H9 (cell line): ENCODE results near the gene SPATA19. TPM values are rescaled to one million over a fixed set of nuclear protein-coding genes. Genes with fewer than 3 reads are reported as not detected.
"Not testable (repeated sequence)": the region's sequence is repeated elsewhere in the genome, so short reads cannot be mapped to it uniquely, and the experiment has no call there.

Experiments used
- DNase-seq: peaks from one replicate; pipeline ENCODE4 v3.0.0-alpha.2; 2017
- H2AFZ ChIP-seq: one replicate; pipeline ENCODE4 v1.6.1; 2013; ENCODE audit warnings: mild to moderate bottlenecking, low read length, control low read depth, moderate library complexity
- H2AK5ac ChIP-seq: 2 replicates; pipeline ENCODE4 v1.6.1; 2013; ENCODE audit warnings: low read length, control low read depth, mixed read lengths; ENCODE audit not compliant: insufficient read length
- H2BK120ac ChIP-seq: one replicate; pipeline ENCODE4 v1.6.1; 2013; ENCODE audit warnings: low read depth, mild to moderate bottlenecking, low read length, control low read depth, inconsistent platforms; ENCODE audit not compliant: poor library complexity, severe bottlenecking
- H2BK12ac ChIP-seq: 2 replicates; pipeline ENCODE4 v1.6.1; 2013; ENCODE audit warnings: low read length, control low read depth, mixed read lengths, low read depth; ENCODE audit not compliant: insufficient read length
- H2BK15ac ChIP-seq: 2 replicates; pipeline ENCODE4 v1.6.1; 2013; ENCODE audit warnings: low read depth, low read length, control low read depth
- H2BK20ac ChIP-seq: one replicate; pipeline ENCODE4 v1.6.1; 2013; ENCODE audit warnings: low read depth, mild to moderate bottlenecking, low read length, control low read depth, inconsistent platforms; ENCODE audit not compliant: poor library complexity, severe bottlenecking
- H2BK5ac ChIP-seq: 2 replicates; pipeline ENCODE4 v1.6.1; 2013; ENCODE audit warnings: low read length, control low read depth, mixed read lengths; ENCODE audit not compliant: insufficient read length
- H3K14ac ChIP-seq: 2 replicates; pipeline ENCODE4 v1.6.1; 2013; ENCODE audit warnings: low read length, control low read depth; ENCODE audit not compliant: insufficient read depth
- H3K18ac ChIP-seq: 2 replicates; pipeline ENCODE4 v1.6.1; 2013; ENCODE audit warnings: low read depth, mild to moderate bottlenecking, mixed read lengths, low read length, control low read depth; ENCODE audit not compliant: insufficient read length
- H3K23ac ChIP-seq: 2 replicates; pipeline ENCODE4 v1.6.1; 2013; ENCODE audit warnings: low read length, control low read depth, mixed read lengths, low read depth; ENCODE audit not compliant: insufficient read length
- H3K23me2 ChIP-seq: 2 replicates; pipeline ENCODE4 v1.6.1; 2013; ENCODE audit warnings: low read depth, mild to moderate bottlenecking, mixed read lengths, low read length, control low read depth; ENCODE audit not compliant: insufficient read length, poor library complexity, severe bottlenecking
- H3K27ac ChIP-seq: 2 replicates; pipeline ENCODE4 v1.5.1; 2013; ENCODE audit warnings: low read length, control low read depth, mixed read lengths, low read depth; ENCODE audit not compliant: insufficient read length
- H3K27me3 ChIP-seq: 2 replicates; pipeline ENCODE4 v1.6.1; 2013; ENCODE audit warnings: low read length, control low read depth, inconsistent platforms; ENCODE audit not compliant: insufficient read depth
- H3K4ac ChIP-seq: 2 replicates; pipeline ENCODE4 v1.6.1; 2013; ENCODE audit warnings: low read depth, mild to moderate bottlenecking, control low read depth, inconsistent platforms, low read length, moderate library complexity
- H3K4me1 ChIP-seq: 2 replicates; pipeline ENCODE4 v1.6.1; 2013; ENCODE audit warnings: low read length, control low read depth, inconsistent platforms; ENCODE audit not compliant: insufficient read depth
- H3K4me2 ChIP-seq: 2 replicates; pipeline ENCODE4 v1.6.1; 2013; ENCODE audit warnings: low read length, control low read depth, mixed read lengths; ENCODE audit not compliant: insufficient read length, insufficient read depth
- H3K56ac ChIP-seq: 2 replicates; pipeline ENCODE4 v1.6.1; 2013; ENCODE audit warnings: low read depth, mild to moderate bottlenecking, mixed read lengths, low read length, control low read depth; ENCODE audit not compliant: insufficient read length
- H3K79me1 ChIP-seq: 2 replicates; pipeline ENCODE4 v1.6.1; 2013; ENCODE audit warnings: low read depth, mild to moderate bottlenecking, moderate library complexity, low read length, control low read depth, inconsistent platforms; ENCODE audit not compliant: insufficient read depth, poor library complexity, severe bottlenecking
- H3K79me2 ChIP-seq: 2 replicates; pipeline ENCODE4 v1.6.1; 2013; ENCODE audit warnings: low read length, control low read depth, inconsistent platforms; ENCODE audit not compliant: insufficient read depth
- H3K9ac ChIP-seq: 2 replicates; pipeline ENCODE4 v1.6.1; 2013; ENCODE audit warnings: low read length, control low read depth, mixed read lengths; ENCODE audit not compliant: insufficient read length; ENCODE audit errors: extremely low read depth
- H3K9me3 ChIP-seq: one replicate; pipeline ENCODE4 v1.6.1; 2013; ENCODE audit warnings: low read depth, low read length, inconsistent platforms; ENCODE audit not compliant: control insufficient read depth
- H3T11ph ChIP-seq: one replicate; pipeline ENCODE4 v1.6.1; 2013; ENCODE audit warnings: mild to moderate bottlenecking, low read length, control low read depth, inconsistent platforms
- H4K20me1 ChIP-seq: one replicate; pipeline ENCODE4 v1.6.1; 2013; ENCODE audit not compliant: control insufficient read depth, insufficient read length, insufficient read depth
- H4K5ac ChIP-seq: 2 replicates; pipeline ENCODE4 v1.6.1; 2013; ENCODE audit warnings: low read depth, mild to moderate bottlenecking, mixed read lengths, low read length, control low read depth; ENCODE audit not compliant: insufficient read length
- H4K8ac ChIP-seq: replicated peaks from 2 replicates; pipeline ENCODE4 v1.6.1; 2013; ENCODE audit warnings: low read length, control low read depth, mixed read lengths, low read depth; ENCODE audit not compliant: insufficient read length
- H4K91ac ChIP-seq: 2 replicates; pipeline ENCODE4 v1.6.1; 2013; ENCODE audit warnings: low read depth, mild to moderate bottlenecking, moderate library complexity, mixed read lengths, low read length, control low read depth; ENCODE audit not compliant: insufficient read length
- H3K27ac Mint-ChIP-seq, 3 experiments: 2 replicates in 2 of 3; 3 replicates in 1 of 3; pipeline ENCODE4 v1.8.0; 2020 to 2021; ENCODE audit warnings: mixed read lengths in 3 of 3, mild to moderate bottlenecking in 1 of 3, moderate library complexity in 1 of 3
- H3K27me3 Mint-ChIP-seq: 2 replicates; pipeline ENCODE4 v1.8.0; 2021; ENCODE audit warnings: low read depth, mild to moderate bottlenecking, moderate library complexity, mixed read lengths
- H3K36me3 Mint-ChIP-seq, 3 experiments: 2 replicates in 2 of 3; 3 replicates in 1 of 3; pipeline ENCODE4 v1.8.0; 2020 to 2021; ENCODE audit warnings: low read depth in 3 of 3, mixed read lengths in 3 of 3; ENCODE audit not compliant: insufficient read depth in 1 of 3
- H3K4me1 Mint-ChIP-seq, 2 experiments: 2 replicates each; pipeline ENCODE4 v1.8.0; 2020; ENCODE audit warnings: mixed read lengths in 2 of 2
- H3K4me3 Mint-ChIP-seq, 2 experiments: 2 replicates in 1 of 2; 3 replicates in 1 of 2; pipeline ENCODE4 v1.8.0; 2020 to 2021; ENCODE audit warnings: mild to moderate bottlenecking in 2 of 2, mixed read lengths in 2 of 2, moderate library complexity in 1 of 2
- H3K9me3 Mint-ChIP-seq, 2 experiments: 2 replicates in 1 of 2; 3 replicates in 1 of 2; pipeline ENCODE4 v1.8.0; 2020; ENCODE audit warnings: mild to moderate bottlenecking in 2 of 2, mixed read lengths in 2 of 2, moderate library complexity in 1 of 2
- CTCF ChIP-seq: fragments of 200-600 bp; sonication (generic); conservative IDR thresholded peaks from 3 replicates; pipeline ENCODE4 v1.8.0; 2021; ENCODE audit warnings: antibody characterized with exemption, mild to moderate bottlenecking
- WGBS: extraction: QIAGEN DNeasy Blood & Tissue Kit; methylation state at CpG from one replicate; pipeline ENCODE4 v1.1.7; 2013; ENCODE audit warnings: missing lambda C conversion rate, low lambda C conversion rate, mixed read lengths; ENCODE audit not compliant: insufficient read length; ENCODE audit errors: extremely low coverage; 5-methylcytosine and 5-hydroxymethylcytosine counted together
- total RNA-seq: library from RNA; stranded (reverse); gene quantifications from 2 replicates; pipeline ENCODE4 v1.2.1, GENCODE V29; 2021

The SPATA19 gene
- total RNA-seq, 1 experiment from 2014 or later, result not detected

DNA sequence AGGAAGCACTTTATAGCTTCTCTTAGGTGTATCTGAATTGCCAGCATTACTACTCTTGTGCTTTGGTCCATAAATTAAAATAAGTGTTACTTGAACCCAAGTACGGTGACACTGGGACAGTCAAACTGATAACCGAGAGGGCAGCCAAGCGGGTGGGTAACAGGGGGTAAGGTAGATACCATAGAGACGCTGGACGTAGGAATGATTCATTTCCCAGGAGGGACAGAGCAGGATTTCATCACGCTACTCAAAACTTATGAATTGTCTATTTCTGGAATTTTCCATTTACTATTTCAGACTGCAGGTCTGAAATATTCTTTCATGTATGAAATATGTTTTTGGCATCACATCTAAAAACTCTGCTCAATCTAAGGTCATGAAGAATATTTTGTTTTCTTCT is 14.8 kb upstream of the SPATA19 start:
- no peak for DNase-seq
- H3K18ac ChIP-seq, result no peak overlapping the region
- no peaks in the 10 kb centered on the region for H3K27me3 ChIP-seq
- H3K9me3 ChIP-seq, result no peaks in the 10 kb centered on the region
- H2BK120ac ChIP-seq, result no peak overlapping the region
- TF ChIP-seq CTCF, result no peak
- H2AFZ ChIP-seq, result no peak overlapping the region
- H4K91ac ChIP-seq, result no peak overlapping the region
- no peak overlapping the region for H4K5ac ChIP-seq
- no peaks in the 10 kb centered on the region for H3K79me1 ChIP-seq
- Mint-ChIP-seq H3K27me3 (no peaks in the 10 kb centered on the region), H3K4me3 (no peak overlapping the region), H3K27ac (no peak overlapping the region), H3K9me3 (no peaks in the 10 kb centered on the region), H3K4me1 (peaks cover 4 to 7% of the 10 kb centered on the region in 2 experiments), H3K36me3 (no peaks in the 10 kb centered on the region)
- H3K4me1 ChIP-seq, result no peaks in the 10 kb centered on the region
- no peak overlapping the region for H2BK12ac ChIP-seq
- no peak overlapping the region for H3K4me2 ChIP-seq
- no peak overlapping the region for H2BK20ac ChIP-seq
- no peak overlapping the region for H3K56ac ChIP-seq
- H2AK5ac ChIP-seq, result no peak overlapping the region
- no peak overlapping the region for H3K23ac ChIP-seq
- H4K8ac ChIP-seq, result no peak overlapping the region
- no peak overlapping the region for H2BK15ac ChIP-seq
- no peak overlapping the region for H3K4ac ChIP-seq
- no peaks in the 10 kb centered on the region for H3K79me2 ChIP-seq
- H3K23me2 ChIP-seq, result no peaks in the 10 kb centered on the region
- no peaks in the 10 kb centered on the region for H4K20me1 ChIP-seq
- no peak overlapping the region for H3K14ac ChIP-seq
- no peak overlapping the region for H3K27ac ChIP-seq
- WGBS, result no CpG with 5 or more reads among the region's 6 CpGs
- H3K9ac ChIP-seq, result no peak overlapping the region
- no peak overlapping the region for H3T11ph ChIP-seq
- no peak overlapping the region for H2BK5ac ChIP-seq

- not testable (repeated sequence) for H3K27ac ChIP-seq
- DNase-seq, result peak; percentile 59
Observed at GRCh38 chr11:133854330-133854960, 9.1 kb upstream of the SPATA19 start.

More at GRCh38 chr11:133854330-133854960, 9.1 kb upstream of the SPATA19 start:
- not testable (repeated sequence) for H3K27me3 Mint-ChIP-seq, H4K20me1 ChIP-seq, H3K79me1 ChIP-seq, H2AFZ ChIP-seq, H4K91ac ChIP-seq, H4K8ac ChIP-seq, H2AK5ac ChIP-seq, H3K9me3 ChIP-seq, H4K5ac ChIP-seq, H2BK5ac ChIP-seq, H3K4ac ChIP-seq, H3K4me1 ChIP-seq, H3K9ac ChIP-seq, H3K27me3 ChIP-seq, H3T11ph ChIP-seq, H3K23ac ChIP-seq, H3K56ac ChIP-seq, H3K79me2 ChIP-seq, H2BK120ac ChIP-seq, H2BK15ac ChIP-seq, H2BK20ac ChIP-seq, H3K23me2 ChIP-seq, H3K4me3 Mint-ChIP-seq, H3K4me2 ChIP-seq
- peak overlapping the region; percentile 78 to 94 (median 91); a peak in 5 of 7 replicates for H3K27ac Mint-ChIP-seq
- peak overlapping the region; percentile 17; the same call in 1 of the 2 replicates for H3K14ac ChIP-seq
- H3K18ac ChIP-seq, result peak overlapping the region; percentile 79
- H3K36me3 Mint-ChIP-seq, result peaks cover 4 to 15% (median 6%) of the 10 kb centered on the region in 3 experiments
- peaks cover 11 to 17% of the 10 kb centered on the region in 2 experiments; a peak in 3 of 5 replicates for H3K9me3 Mint-ChIP-seq
- peaks cover 21 to 35% of the 10 kb centered on the region in 2 experiments for H3K4me1 Mint-ChIP-seq
- WGBS, result no CpG with 5 or more reads among the region's 13 CpGs
- peak overlapping the region; percentile 17 for H2BK12ac ChIP-seq
